GM19397 (cell line): Measurements from ENCODE around the gene HPS1.

Source experiments
- ATAC-seq: cut with Tn5 transposase; IDR thresholded peaks from one replicate; pipeline ENCODE4 v1.9.1; 2021; ENCODE audit warnings: mild to moderate bottlenecking, moderate library complexity; ENCODE audit not compliant: unreplicated experiment

The HPS1 gene

DNA sequence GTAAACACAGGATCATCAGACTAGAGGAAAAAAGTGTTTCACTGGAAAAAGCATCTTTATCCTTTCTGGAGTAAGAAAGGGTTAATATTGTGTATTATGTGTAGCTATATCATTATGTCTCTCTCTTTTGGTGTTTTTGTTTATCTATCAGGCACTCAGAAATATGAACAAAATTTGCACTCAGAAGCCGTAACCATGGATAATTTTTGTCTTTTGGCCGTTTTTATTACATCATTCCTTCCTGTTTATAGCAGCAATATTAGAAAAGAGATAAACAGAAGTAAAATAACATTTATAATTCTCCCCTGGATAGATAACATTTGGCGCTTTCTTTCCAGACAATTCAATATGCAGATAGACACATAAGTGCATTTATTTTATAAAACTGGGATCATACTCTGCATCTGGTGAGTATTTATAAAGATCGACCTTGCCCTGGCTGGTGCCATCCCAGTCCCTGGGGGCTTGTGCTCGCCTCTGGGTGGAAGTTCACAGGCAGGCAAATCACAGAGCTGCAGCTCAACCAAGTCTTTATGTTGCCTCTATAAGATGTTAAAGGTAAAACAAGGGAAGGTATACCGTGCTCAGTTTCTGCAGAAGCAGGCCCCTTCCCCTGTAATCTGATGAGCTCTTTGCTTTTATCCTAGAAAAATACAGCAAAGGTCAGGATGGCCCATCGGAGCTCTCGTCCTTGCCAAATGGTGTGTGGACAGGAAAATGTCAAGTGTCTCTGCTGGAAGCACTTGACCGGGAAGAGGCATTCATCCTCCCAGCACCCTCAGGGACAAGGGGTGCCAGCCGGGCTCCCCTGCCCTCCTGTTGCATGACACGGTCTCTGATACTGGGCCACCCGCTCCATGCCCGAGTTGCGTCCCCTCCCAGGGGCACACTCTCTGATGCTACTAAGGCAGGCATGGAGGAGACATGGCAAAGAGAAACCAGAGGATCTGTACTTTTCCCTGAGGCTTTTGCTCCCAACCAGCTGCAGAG, 75.6 kb downstream of the HPS1 start:
- no peak for ATAC-seq

- ATAC-seq, result no peak
Measured at GRCh38 chr10:98369801-98370200, 76.9 kb downstream of the HPS1 start.

GRCh38 chr10:98368644-98369043, 78.1 kb downstream of the HPS1 start:
- no peak for ATAC-seq

DNA sequence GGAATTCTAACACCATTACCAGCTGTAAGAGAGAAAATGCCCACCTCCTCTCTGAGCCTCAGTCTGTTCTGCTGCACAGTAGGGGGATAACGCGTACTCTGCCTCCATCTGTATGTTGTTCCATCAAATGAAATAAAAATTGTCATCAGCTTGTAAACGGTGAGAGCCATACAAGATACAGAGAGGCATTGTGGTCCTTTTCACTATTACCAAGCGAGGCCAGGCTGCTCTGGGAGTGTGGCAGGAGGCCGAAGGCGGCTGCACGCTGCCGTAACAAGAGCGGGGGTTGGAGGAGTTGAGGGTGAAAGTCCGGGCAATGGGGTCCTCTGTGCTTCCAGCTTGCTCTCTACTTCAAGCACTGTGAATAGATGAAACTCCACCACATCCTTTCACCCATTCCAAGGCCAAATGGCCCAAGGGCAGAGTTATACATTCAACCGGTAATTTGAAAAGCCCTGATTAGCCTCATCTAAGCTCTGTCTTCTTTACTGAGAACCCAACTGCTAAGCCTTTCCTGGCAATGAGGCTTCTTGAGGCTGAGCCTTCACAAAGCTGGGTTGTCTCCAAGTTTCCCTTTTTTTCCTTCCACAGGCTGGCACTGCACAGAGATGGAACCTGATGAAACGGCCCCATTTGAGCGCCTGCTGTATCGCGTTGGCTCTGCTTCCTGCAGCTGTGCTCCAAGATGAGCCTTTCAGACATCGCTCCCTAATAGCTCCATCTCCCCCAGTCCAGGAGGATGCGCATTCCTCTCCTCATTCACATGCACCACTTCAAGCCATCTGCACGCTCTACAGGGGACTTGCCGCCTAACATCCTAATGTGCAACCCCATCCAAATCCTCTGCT, 78.9 kb downstream of the HPS1 start:
- no peak for ATAC-seq
